Astrocyte (in vitro differentiated cells and primary cell): ENCODE data around the gene CCNL1. TPM values are rescaled to one million over a fixed set of nuclear protein-coding genes. Genes with fewer than 3 reads are reported as not detected.

ENCODE experiments used
- DNase-seq: peaks from one replicate; pipeline ENCODE4 v3.0.0-alpha.2; 2010; ENCODE audit warnings: low read depth
- FAIRE-seq: peaks from 2 replicates; lab custom pipeline; 2011; peaks lifted over from hg19 to GRCh38; lab: Jason Lieb, UNC
- H2AFZ ChIP-seq: 2 replicates; pipeline ENCODE4 v1.6.0; 2012; ENCODE audit warnings: low read depth, low read length, inconsistent platforms
- H3K27ac ChIP-seq: 2 replicates; pipeline ENCODE4 v1.5.1; 2011; ENCODE audit warnings: low read depth, low read length, inconsistent platforms
- H3K27me3 ChIP-seq: 2 replicates; pipeline ENCODE4 v1.6.0; 2011; ENCODE audit warnings: low read length, inconsistent platforms; ENCODE audit not compliant: insufficient read depth
- H3K36me3 ChIP-seq: 2 replicates; pipeline ENCODE4 v1.5.1; 2011; ENCODE audit warnings: low read length, inconsistent platforms; ENCODE audit not compliant: insufficient read depth
- H3K4me1 ChIP-seq: 2 replicates; pipeline ENCODE4 v1.5.1; 2011; ENCODE audit warnings: low read length, inconsistent platforms; ENCODE audit not compliant: insufficient read depth
- H3K4me2 ChIP-seq: 2 replicates; pipeline ENCODE4 v1.6.0; 2012; ENCODE audit warnings: low read length, inconsistent platforms
- H3K4me3 ChIP-seq: 2 replicates; pipeline ENCODE4 v1.5.1; 2011; ENCODE audit warnings: low read depth, mild to moderate bottlenecking, low read length, inconsistent platforms; ENCODE audit not compliant: insufficient read depth
- H3K79me2 ChIP-seq: 2 replicates; pipeline ENCODE4 v1.6.0; 2012; ENCODE audit warnings: mild to moderate bottlenecking, low read length, inconsistent platforms; ENCODE audit not compliant: insufficient read depth
- H3K9ac ChIP-seq: 2 replicates; pipeline ENCODE4 v1.6.0; 2012; ENCODE audit warnings: mild to moderate bottlenecking, low read length, inconsistent platforms
- H3K9me3 ChIP-seq: 2 replicates; pipeline ENCODE4 v1.5.1; 2012; ENCODE audit warnings: low read depth, mild to moderate bottlenecking, low read length, inconsistent platforms; ENCODE audit not compliant: insufficient read depth
- H4K20me1 ChIP-seq: 2 replicates; pipeline ENCODE4 v1.6.0; 2012; ENCODE audit warnings: low read length, inconsistent platforms; ENCODE audit not compliant: insufficient read depth
- H3K27ac Mint-ChIP-seq: one replicate; pipeline ENCODE4 v1.8.0; 2021; ENCODE audit warnings: mild to moderate bottlenecking, mixed read lengths; ENCODE audit not compliant: unreplicated experiment
- H3K27me3 Mint-ChIP-seq: one replicate; pipeline ENCODE4 v1.8.0; 2021; ENCODE audit warnings: low read depth, mixed read lengths; ENCODE audit not compliant: unreplicated experiment
- H3K36me3 Mint-ChIP-seq: one replicate; pipeline ENCODE4 v1.8.0; 2021; ENCODE audit warnings: low read depth, mixed read lengths; ENCODE audit not compliant: unreplicated experiment
- H3K4me1 Mint-ChIP-seq: one replicate; pipeline ENCODE4 v1.8.0; 2021; ENCODE audit warnings: low read depth, mixed read lengths; ENCODE audit not compliant: unreplicated experiment
- H3K4me3 Mint-ChIP-seq: one replicate; pipeline ENCODE4 v1.8.0; 2021; ENCODE audit warnings: mild to moderate bottlenecking, moderate library complexity, mixed read lengths; ENCODE audit not compliant: unreplicated experiment
- H3K9me3 Mint-ChIP-seq: one replicate; pipeline ENCODE4 v1.8.0; 2021; ENCODE audit warnings: mild to moderate bottlenecking, mixed read lengths; ENCODE audit not compliant: unreplicated experiment
- CTCF ChIP-seq: IDR thresholded peaks from 2 replicates; pipeline ENCODE4 v1.5.1; 2011; ENCODE audit warnings: low read depth, mild to moderate bottlenecking, inconsistent platforms, low read length, moderate library complexity; ENCODE audit not compliant: insufficient read depth
- EZH2 ChIP-seq: IDR thresholded peaks from 2 replicates; pipeline ENCODE4 v1.6.1; 2012; ENCODE audit warnings: mild to moderate bottlenecking, low read length, inconsistent platforms; ENCODE audit not compliant: insufficient read depth
- total RNA-seq: library from RNA; stranded (reverse); gene quantifications from 2 replicates; pipeline ENCODE4 v1.2.1, GENCODE V29; 2021

CCNL1 gene
- total RNA-seq, 1 donor from 2014 or later = 66.8 TPM

DNA sequence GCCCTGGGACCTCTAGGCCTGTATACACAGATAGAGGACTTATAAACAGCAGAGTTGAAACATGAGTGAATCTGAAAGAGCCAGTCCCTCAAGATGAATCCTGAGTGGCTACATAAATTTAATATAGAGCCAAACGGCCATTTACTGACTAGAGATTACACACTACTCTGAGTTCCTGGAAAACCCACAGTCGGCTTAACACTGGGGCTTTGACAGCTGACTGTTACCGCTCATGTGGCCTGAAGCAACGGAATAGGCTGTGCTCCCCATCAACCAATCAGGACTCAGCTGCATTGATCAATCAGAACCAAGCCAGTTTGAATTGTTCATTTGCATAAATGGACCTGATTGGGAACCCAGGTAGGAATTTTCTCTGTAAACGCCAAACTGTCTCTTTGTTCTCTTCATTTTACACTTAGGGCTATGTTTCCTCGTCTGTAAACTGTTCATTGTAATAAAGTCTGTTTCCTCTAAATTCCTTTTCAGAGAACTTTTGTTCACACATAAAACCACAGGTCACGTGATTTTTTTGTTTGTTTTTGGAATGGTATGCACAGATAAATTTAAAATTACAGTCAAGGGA lies 40.5 kb downstream of the CCNL1 start:
- H3K9me3 ChIP-seq = no peaks in the 10 kb centered on the region
- no peak overlapping the region for H3K4me3 ChIP-seq
- no peaks in the 10 kb centered on the region for H4K20me1 ChIP-seq
- H3K27ac Mint-ChIP-seq = no peak overlapping the region
- H3K36me3 Mint-ChIP-seq = no peaks in the 10 kb centered on the region
- peaks cover 34% of the 10 kb centered on the region for H3K4me1 ChIP-seq
- no peak overlapping the region for H3K9ac ChIP-seq
- H3K9me3 Mint-ChIP-seq = no peaks in the 10 kb centered on the region
- FAIRE-seq (no peak), DNase-seq (no peak)
- no peaks in the 10 kb centered on the region for H3K36me3 ChIP-seq
- H3K27me3 ChIP-seq = no peaks in the 10 kb centered on the region
- H3K27ac ChIP-seq = no peak overlapping the region
- no peak overlapping the region for H2AFZ ChIP-seq
- no peak for TF ChIP-seq EZH2
- TF ChIP-seq CTCF = no peak
- no peak overlapping the region for H3K4me2 ChIP-seq
- no peaks in the 10 kb centered on the region for H3K27me3 Mint-ChIP-seq
- H3K4me3 Mint-ChIP-seq = no peak overlapping the region
- peaks cover 41% of the 10 kb centered on the region for H3K4me1 Mint-ChIP-seq
- no peaks in the 10 kb centered on the region for H3K79me2 ChIP-seq

DNA sequence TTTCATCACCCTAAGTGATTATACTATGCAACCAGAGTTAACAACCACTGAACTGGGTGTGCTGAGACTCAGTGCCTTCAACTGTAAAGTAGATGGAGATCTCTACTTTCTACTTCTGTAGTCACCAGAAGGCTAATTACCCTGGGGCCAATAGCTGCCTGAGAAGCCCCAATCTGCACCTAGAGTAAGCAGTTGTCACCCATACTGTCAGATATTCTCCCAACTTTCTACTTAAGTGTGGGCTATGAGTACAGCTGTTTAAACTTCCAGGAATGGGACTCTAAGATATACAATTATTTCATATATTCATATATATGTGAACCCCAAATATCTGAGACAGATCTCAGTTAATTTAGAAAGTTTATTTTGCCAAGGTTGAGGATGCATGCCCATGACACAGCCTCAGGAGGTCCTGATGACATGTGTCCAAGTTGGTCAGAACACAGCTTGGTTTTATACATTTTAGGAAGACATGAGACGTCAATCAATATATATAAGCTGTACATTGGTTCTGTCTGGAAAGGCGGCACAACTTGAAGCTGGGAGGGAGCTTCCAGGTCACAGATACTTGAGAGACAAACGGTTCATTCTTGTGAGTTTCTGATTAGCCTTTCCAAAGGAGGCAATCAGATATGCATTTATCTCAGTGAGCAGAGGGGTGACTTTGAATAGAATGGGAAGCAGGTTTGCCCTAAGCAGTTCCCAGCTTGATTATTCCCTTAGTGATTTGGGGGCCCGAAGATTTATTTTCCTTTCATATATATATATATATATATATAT lies 41.9 kb downstream of the CCNL1 start:
- Mint-ChIP-seq H3K27me3 (no peaks in the 10 kb centered on the region), H3K4me1 (peaks cover 38% of the 10 kb centered on the region), H3K9me3 (no peaks in the 10 kb centered on the region), H3K36me3 (no peaks in the 10 kb centered on the region), H3K4me3 (no peak overlapping the region), H3K27ac (no peak overlapping the region)
- H3K4me2 ChIP-seq = no peak overlapping the region
- H3K4me3 ChIP-seq = no peak overlapping the region
- no peaks in the 10 kb centered on the region for H3K27me3 ChIP-seq
- no peak overlapping the region for H3K27ac ChIP-seq
- DNase-seq = no peak
- no peaks in the 10 kb centered on the region for H3K9me3 ChIP-seq
- H3K36me3 ChIP-seq = no peaks in the 10 kb centered on the region
- FAIRE-seq = no peak
- H4K20me1 ChIP-seq = no peaks in the 10 kb centered on the region
- peaks cover 31% of the 10 kb centered on the region for H3K4me1 ChIP-seq
- no peak overlapping the region for H3K9ac ChIP-seq
- no peaks in the 10 kb centered on the region for H3K79me2 ChIP-seq
- H2AFZ ChIP-seq = no peak overlapping the region
- TF ChIP-seq EZH2 (no peak), CTCF (no peak)

GRCh38 chr3:157117206-157117605 lies 42.7 kb downstream of the CCNL1 start:
- no peaks in the 10 kb centered on the region for H4K20me1 ChIP-seq
- Mint-ChIP-seq H3K9me3 (no peaks in the 10 kb centered on the region), H3K27me3 (no peaks in the 10 kb centered on the region), H3K4me1 (peaks cover 33% of the 10 kb centered on the region), H3K27ac (no peak overlapping the region), H3K36me3 (no peaks in the 10 kb centered on the region), H3K4me3 (no peak overlapping the region)
- no peak for TF ChIP-seq EZH2
- no peak for TF ChIP-seq CTCF
- H3K27me3 ChIP-seq = no peaks in the 10 kb centered on the region
- no peaks in the 10 kb centered on the region for H3K79me2 ChIP-seq
- DNase-seq = no peak
- FAIRE-seq = no peak
- no peak overlapping the region for H3K9ac ChIP-seq
- H3K4me2 ChIP-seq = no peak overlapping the region
- no peak overlapping the region for H3K27ac ChIP-seq
- H3K36me3 ChIP-seq = no peaks in the 10 kb centered on the region
- H3K9me3 ChIP-seq = no peaks in the 10 kb centered on the region
- no peak overlapping the region for H2AFZ ChIP-seq
- H3K4me3 ChIP-seq = no peak overlapping the region
- peaks cover 26% of the 10 kb centered on the region for H3K4me1 ChIP-seq
